Skeletal muscle satellite cell (primary cell): ENCODE results near the gene KDM2B.

ENCODE experiments used
- H3K27me3 ChIP-seq: 2 replicates; pipeline ENCODE4 v1.7.0; 2013; ENCODE audit warnings: low read length; ENCODE audit not compliant: control insufficient read depth, insufficient read depth
- H3K36me3 ChIP-seq: 2 replicates; pipeline ENCODE4 v1.7.0; 2013; ENCODE audit warnings: mild to moderate bottlenecking, control low read depth, low read length; ENCODE audit not compliant: insufficient read depth
- H3K4me1 ChIP-seq: 2 replicates; pipeline ENCODE4 v1.7.0; 2013; ENCODE audit warnings: low read length; ENCODE audit not compliant: control insufficient read depth, insufficient read depth
- H3K4me2 ChIP-seq: 2 replicates; pipeline ENCODE4 v1.7.0; 2013; ENCODE audit warnings: mild to moderate bottlenecking, low read length
- H3K4me3 ChIP-seq: 2 replicates; pipeline ENCODE4 v1.7.0; 2013; ENCODE audit warnings: low read length
- H3K9ac ChIP-seq: 2 replicates; pipeline ENCODE4 v1.7.0; 2013; ENCODE audit warnings: mild to moderate bottlenecking, low read depth, low read length, moderate library complexity
- H3K9me3 ChIP-seq: replicated peaks from 2 replicates; pipeline ENCODE4 v1.7.0; 2013; ENCODE audit warnings: mild to moderate bottlenecking, control low read depth, low read length

KDM2B gene

GRCh38 chr12:121464331-121464730 is 116.5 kb downstream of the KDM2B start:
- Histone ChIP-seq H3K27me3 (no peaks in the 10 kb centered on the region), H3K4me1 (peaks cover 10% of the 10 kb centered on the region), H3K9me3 (no peaks in the 10 kb centered on the region), H3K4me2 (no peak overlapping the region), H3K4me3 (no peak overlapping the region), H3K36me3 (no peaks in the 10 kb centered on the region), H3K9ac (no peak overlapping the region)

- Histone ChIP-seq H3K27me3 (no peaks in the 10 kb centered on the region), H3K9me3 (no peaks in the 10 kb centered on the region), H3K36me3 (peaks cover 3% of the 10 kb centered on the region), H3K9ac (no peak overlapping the region), H3K4me1 (peaks cover 4% of the 10 kb centered on the region), H3K4me3 (no peak overlapping the region), H3K4me2 (no peak overlapping the region)
These were observed 119.8 kb downstream of the KDM2B start for GRCh38 chr12:121461048-121461447.

- peaks cover 3% of the 10 kb centered on the region for H3K36me3 ChIP-seq
- H3K4me1 ChIP-seq = no peaks in the 10 kb centered on the region
- no peak overlapping the region for H3K9ac ChIP-seq
- no peak overlapping the region for H3K4me2 ChIP-seq
- no peaks in the 10 kb centered on the region for H3K9me3 ChIP-seq
- H3K27me3 ChIP-seq = no peaks in the 10 kb centered on the region
- no peak overlapping the region for H3K4me3 ChIP-seq
These were observed 124.3 kb downstream of the KDM2B start for GRCh38 chr12:121456551-121456950.

GRCh38 chr12:121455766-121456420 is 124.9 kb downstream of the KDM2B start:
- no peak overlapping the region for H3K4me3 ChIP-seq
- H3K27me3 ChIP-seq = no peaks in the 10 kb centered on the region
- H3K36me3 ChIP-seq = peaks cover 3% of the 10 kb centered on the region
- no peaks in the 10 kb centered on the region for H3K9me3 ChIP-seq
- no peak overlapping the region for H3K4me2 ChIP-seq
- H3K9ac ChIP-seq = no peak overlapping the region
- no peaks in the 10 kb centered on the region for H3K4me1 ChIP-seq

GRCh38 chr12:121454921-121455320 is 125.9 kb downstream of the KDM2B start:
- Histone ChIP-seq H3K4me3 (no peak overlapping the region), H3K36me3 (peaks cover 3% of the 10 kb centered on the region), H3K9ac (no peak overlapping the region), H3K9me3 (no peaks in the 10 kb centered on the region), H3K4me1 (no peaks in the 10 kb centered on the region), H3K4me2 (no peak overlapping the region), H3K27me3 (no peaks in the 10 kb centered on the region)

GRCh38 chr12:121453629-121454028 is 127.2 kb downstream of the KDM2B start:
- Histone ChIP-seq H3K4me1 (no peaks in the 10 kb centered on the region), H3K9me3 (no peaks in the 10 kb centered on the region), H3K4me2 (no peak overlapping the region), H3K27me3 (no peaks in the 10 kb centered on the region), H3K9ac (no peak overlapping the region), H3K4me3 (no peak overlapping the region), H3K36me3 (peaks cover 3% of the 10 kb centered on the region)

- H3K4me1 ChIP-seq = no peaks in the 10 kb centered on the region
- H3K9ac ChIP-seq = no peak overlapping the region
- H3K4me2 ChIP-seq = no peak overlapping the region
- no peak overlapping the region for H3K4me3 ChIP-seq
- no peaks in the 10 kb centered on the region for H3K9me3 ChIP-seq
- H3K36me3 ChIP-seq = peaks cover 3% of the 10 kb centered on the region
- no peaks in the 10 kb centered on the region for H3K27me3 ChIP-seq
These were observed 127.8 kb downstream of the KDM2B start for GRCh38 chr12:121452985-121453360.

GRCh38 chr12:121452340-121452984 is 128.4 kb downstream of the KDM2B start:
- no peak overlapping the region for H3K9ac ChIP-seq
- no peaks in the 10 kb centered on the region for H3K4me1 ChIP-seq
- no peaks in the 10 kb centered on the region for H3K9me3 ChIP-seq
- peak overlapping the region; percentile 33 for H3K4me2 ChIP-seq
- no peak overlapping the region for H3K4me3 ChIP-seq
- H3K36me3 ChIP-seq = no peaks in the 10 kb centered on the region
- no peaks in the 10 kb centered on the region for H3K27me3 ChIP-seq

GRCh38 chr12:121451961-121452339 is 128.9 kb downstream of the KDM2B start:
- Histone ChIP-seq H3K9me3 (no peaks in the 10 kb centered on the region), H3K9ac (no peak overlapping the region), H3K4me1 (no peaks in the 10 kb centered on the region), H3K4me2 (peak overlapping the region; percentile 33), H3K27me3 (no peaks in the 10 kb centered on the region), H3K4me3 (no peak overlapping the region), H3K36me3 (no peaks in the 10 kb centered on the region)

- no peaks in the 10 kb centered on the region for H3K9me3 ChIP-seq
- peaks cover 3% of the 10 kb centered on the region for H3K36me3 ChIP-seq
- H3K9ac ChIP-seq = no peak overlapping the region
These were observed 132.0 kb downstream of the KDM2B start for GRCh38 chr12:121448771-121449315.

GRCh38 chr12:121446750-121447149 is 134.1 kb downstream of the KDM2B start:
- H3K27me3 ChIP-seq = no peaks in the 10 kb centered on the region
- no peaks in the 10 kb centered on the region for H3K4me1 ChIP-seq
- H3K36me3 ChIP-seq = peaks cover 9% of the 10 kb centered on the region
- H3K9ac ChIP-seq = no peak overlapping the region
- H3K4me3 ChIP-seq = no peak overlapping the region
- no peaks in the 10 kb centered on the region for H3K9me3 ChIP-seq
- no peak overlapping the region for H3K4me2 ChIP-seq

More at GRCh38 chr12:121448771-121449315, 132.0 kb downstream of the KDM2B start:
- Histone ChIP-seq H3K4me3 (no peak overlapping the region), H3K4me2 (no peak overlapping the region), H3K27me3 (no peaks in the 10 kb centered on the region), H3K4me1 (no peaks in the 10 kb centered on the region)

GRCh38 chr12:121444842-121445202 is 136.0 kb downstream of the KDM2B start:
- no peak overlapping the region for H3K4me3 ChIP-seq
- peaks cover 26% of the 10 kb centered on the region for H3K36me3 ChIP-seq
- no peak overlapping the region for H3K9ac ChIP-seq
- no peaks in the 10 kb centered on the region for H3K4me1 ChIP-seq
- H3K4me2 ChIP-seq = no peak overlapping the region
- H3K9me3 ChIP-seq = no peaks in the 10 kb centered on the region
- no peaks in the 10 kb centered on the region for H3K27me3 ChIP-seq
